GM12892 (cell line): ENCODE measurements around the gene TLNRD1.

Source experiments
- DNase-seq: peaks from one replicate; pipeline ENCODE4 v3.0.0; 2011; ENCODE audit not compliant: insufficient read length
- FAIRE-seq: peaks from 2 replicates; lab custom pipeline; 2011; peaks lifted over from hg19 to GRCh38; lab: Jason Lieb, UNC
- POLR2A ChIP-seq: IDR thresholded peaks from 2 replicates; pipeline ENCODE4 v1.6.1; 2011; ENCODE audit warnings: low read depth, low read length, control low read depth
- POLR2AphosphoS5 ChIP-seq: IDR thresholded peaks from 2 replicates; pipeline ENCODE4 v1.6.1; 2011; ENCODE audit warnings: low read depth, low read length, control low read depth
- TAF1 ChIP-seq: IDR thresholded peaks from 2 replicates; pipeline ENCODE4 v1.6.1; 2011; ENCODE audit warnings: low read depth, mild to moderate bottlenecking, control low read depth, low read length, borderline replicate concordance

Gene TLNRD1

DNA sequence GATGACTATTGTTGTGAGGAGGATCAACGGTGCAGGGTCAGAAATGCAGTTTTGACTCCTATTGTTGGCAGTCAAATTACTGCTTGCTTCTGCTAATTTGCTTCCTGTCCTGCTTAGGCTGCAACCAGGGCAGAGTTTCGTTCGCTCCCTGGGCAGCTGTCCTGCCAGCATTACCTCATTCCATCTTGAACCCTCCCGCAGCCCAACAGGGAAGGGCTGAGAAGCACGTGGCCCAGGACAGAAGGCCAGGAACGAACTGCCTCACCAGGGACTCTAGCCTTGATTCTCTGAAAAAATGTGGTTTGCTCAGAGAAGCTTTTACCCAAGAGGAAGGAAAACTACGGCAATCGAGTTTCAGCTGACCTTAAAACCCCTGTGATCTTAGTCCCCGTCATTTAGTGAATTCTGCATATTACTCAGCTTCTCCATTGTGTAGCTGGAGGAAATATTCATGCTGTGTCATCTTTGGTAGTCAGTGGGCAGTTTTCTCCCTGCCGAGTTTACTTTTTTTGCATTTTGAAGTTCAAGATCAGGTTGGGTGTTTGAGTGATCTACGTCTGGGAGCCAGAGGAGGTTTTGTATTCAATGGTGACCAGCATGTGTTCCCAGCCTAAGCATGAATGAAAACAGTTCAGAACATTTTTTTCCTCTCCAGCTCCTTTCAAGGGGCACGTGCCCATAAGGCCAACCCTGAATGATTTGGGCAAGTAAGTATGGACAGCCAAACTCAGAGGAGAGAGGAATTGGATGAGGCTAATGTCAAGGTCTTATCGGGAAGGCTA, 23.0 kb downstream of the TLNRD1 start:
- FAIRE-seq = peak; percentile 93
- DNase-seq = peak; percentile 29
- TF ChIP-seq POLR2A (peak; percentile 52; the same call in 1 of the 2 replicates), POLR2AphosphoS5 (no peak; the same call in 1 of the 2 replicates)

DNA sequence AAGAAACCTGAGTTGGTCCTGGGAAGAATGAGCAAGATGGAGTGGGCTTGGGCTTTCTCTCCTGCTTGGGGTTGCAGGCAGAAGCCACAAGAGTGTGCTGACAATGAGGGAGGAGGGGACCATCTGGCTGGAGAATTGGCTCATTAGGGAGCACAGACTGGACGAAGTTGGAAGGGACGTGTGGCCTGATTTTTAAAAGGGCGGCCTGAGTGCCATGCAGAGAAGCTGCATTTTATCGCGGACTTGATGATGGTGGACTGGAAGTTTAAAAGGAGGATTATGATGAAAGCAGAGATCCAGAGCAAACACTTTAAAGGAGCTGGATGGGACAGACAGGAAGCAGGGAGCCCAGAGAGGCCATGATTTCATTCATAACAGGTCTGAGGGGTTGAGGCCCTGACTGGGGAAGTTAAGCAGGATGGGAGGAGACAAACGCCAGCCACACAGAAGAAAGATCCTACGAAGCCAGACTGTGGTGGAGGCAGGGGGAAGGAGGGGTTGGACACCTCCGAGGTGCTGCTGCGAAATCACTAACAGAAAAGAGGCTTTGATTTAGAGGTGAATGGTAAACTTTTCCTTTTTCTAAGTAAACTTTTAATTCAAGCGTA, 23.6 kb downstream of the TLNRD1 start:
- TF ChIP-seq TAF1 = no peak
- no peak for TF ChIP-seq POLR2A
- TF ChIP-seq POLR2AphosphoS5 = no peak
- DNase-seq (no peak), FAIRE-seq (peak; percentile 67)

DNA sequence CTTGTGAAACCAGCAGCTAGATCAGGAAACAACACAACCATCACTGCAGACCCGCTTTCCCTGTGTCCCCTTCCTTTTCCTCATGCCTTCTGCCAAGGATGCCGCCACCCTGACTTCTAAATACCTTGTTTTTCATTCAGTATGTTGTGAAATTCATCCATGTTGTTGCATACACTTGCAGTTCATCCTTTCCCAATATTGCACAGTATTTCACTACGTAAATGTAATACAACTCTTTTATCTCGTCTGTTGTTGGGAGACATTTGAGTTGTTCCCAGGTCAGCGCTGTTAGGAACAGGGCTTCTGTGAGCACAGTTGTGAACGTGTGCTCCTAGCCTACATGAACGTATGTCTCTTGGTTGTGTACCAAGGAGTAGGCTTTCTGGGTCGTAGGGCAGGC, 24.2 kb downstream of the TLNRD1 start:
- FAIRE-seq (no peak), DNase-seq (no peak)
- TF ChIP-seq TAF1 (no peak), POLR2A (no peak), POLR2AphosphoS5 (no peak)

DNA sequence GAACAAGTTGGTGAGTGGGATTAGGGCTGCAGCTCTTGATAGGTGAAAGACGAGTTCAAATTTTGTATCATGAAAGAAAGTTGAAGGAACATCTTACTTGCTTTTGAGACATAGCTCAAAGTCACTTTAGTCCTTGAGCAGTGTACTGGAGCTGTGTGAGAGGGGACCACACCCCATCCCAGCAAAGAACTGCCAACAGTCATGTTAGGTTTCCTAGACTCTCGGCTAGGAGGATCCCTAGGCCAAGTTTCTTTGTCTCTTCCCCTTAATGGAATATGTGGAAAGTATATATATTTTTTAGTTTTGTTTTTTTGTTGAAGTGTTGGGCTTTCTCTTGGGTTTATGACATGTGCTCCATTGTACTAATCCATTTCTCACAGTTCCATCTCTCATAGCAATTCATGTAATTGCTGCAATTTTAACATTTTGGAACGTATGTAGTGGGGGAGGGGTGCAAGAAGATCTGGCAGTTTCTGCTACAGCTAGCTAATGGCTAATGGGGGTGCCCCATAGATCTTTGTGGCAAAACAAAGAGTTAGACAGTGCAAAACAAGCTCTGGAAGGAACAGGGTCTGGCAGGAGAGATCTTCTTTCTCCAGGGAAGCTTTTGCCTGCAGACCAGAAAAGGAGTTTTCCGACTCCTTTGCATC, 25.1 kb downstream of the TLNRD1 start:
- TF ChIP-seq POLR2A (no peak), POLR2AphosphoS5 (no peak), TAF1 (no peak)
- FAIRE-seq (no peak), DNase-seq (no peak)

GRCh38 chr15:81026836-81027599, 26.3 kb downstream of the TLNRD1 start:
- no peak for FAIRE-seq
- DNase-seq = no peak
- no peak for TF ChIP-seq POLR2AphosphoS5
- no peak for TF ChIP-seq POLR2A
- no peak for TF ChIP-seq TAF1

GRCh38 chr15:81029414-81030300, 28.9 kb downstream of the TLNRD1 start:
- DNase-seq = no peak
- TF ChIP-seq POLR2AphosphoS5 = no peak
- no peak for TF ChIP-seq POLR2A
- no peak for TF ChIP-seq TAF1
- FAIRE-seq = no peak

DNA sequence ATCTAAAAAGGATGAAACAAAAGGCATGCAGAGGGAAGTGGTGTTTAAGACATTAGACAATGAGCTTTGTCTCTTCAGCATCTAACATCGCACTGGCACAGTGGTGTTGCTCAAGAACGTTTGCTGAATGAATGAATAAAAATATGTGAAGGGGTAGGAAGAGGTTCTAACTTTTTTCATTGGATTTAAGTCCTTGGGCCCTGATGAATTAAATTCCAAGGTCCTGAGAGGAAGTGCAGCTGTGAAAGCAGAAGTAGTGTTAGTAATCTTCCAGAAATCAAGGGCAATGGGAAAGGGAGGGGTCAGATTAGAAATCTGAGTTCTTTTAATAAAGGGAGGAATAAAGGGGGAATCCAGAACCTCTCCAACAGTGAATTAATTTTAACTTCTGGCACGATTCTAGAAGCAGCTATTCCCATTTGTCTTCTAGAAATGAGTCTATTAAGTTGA, 29.6 kb downstream of the TLNRD1 start:
- DNase-seq (no peak), FAIRE-seq (no peak)
- TF ChIP-seq POLR2A = no peak
- TF ChIP-seq TAF1 = no peak
- no peak for TF ChIP-seq POLR2AphosphoS5

GRCh38 chr15:81031203-81031602, 30.5 kb downstream of the TLNRD1 start:
- TF ChIP-seq TAF1 (no peak), POLR2A (no peak), POLR2AphosphoS5 (no peak)
- DNase-seq = no peak
- no peak for FAIRE-seq

GRCh38 chr15:81032355-81032754, 31.6 kb downstream of the TLNRD1 start:
- no peak for DNase-seq
- no peak for FAIRE-seq

DNA sequence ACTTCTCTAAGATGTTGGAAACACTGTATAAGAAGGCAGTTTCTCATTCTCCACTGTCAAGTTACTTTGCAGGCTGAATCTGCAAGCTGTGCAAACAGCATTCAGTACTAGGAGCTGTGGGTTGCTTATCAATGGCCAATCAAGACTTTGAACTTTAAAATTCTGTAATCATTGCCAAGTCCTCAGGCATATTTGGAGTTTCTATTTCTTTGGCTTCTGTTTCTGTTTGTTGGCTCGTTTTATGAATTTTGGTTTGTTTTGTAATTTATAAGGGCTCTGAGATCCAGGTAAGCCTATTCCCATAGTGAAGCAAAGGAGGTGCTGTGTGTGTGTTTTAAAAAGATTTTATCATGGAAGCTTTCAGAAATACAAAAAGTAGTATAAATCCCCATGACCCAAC, 32.1 kb downstream of the TLNRD1 start:
- FAIRE-seq = no peak
- TF ChIP-seq POLR2A (no peak), POLR2AphosphoS5 (no peak), TAF1 (no peak)
- DNase-seq = no peak

More at GRCh38 chr15:81032355-81032754, 31.6 kb downstream of the TLNRD1 start:
- TF ChIP-seq TAF1 = no peak
- no peak for TF ChIP-seq POLR2AphosphoS5
- no peak for TF ChIP-seq POLR2A
